Measurements from ENCODE around the gene RPL7A.

GRCh38 chr9:133321411-133321935 is 26.5 kb upstream of the RPL7A start:
- no peak for TF ChIP-seq MAX (IDR thresholded peaks at IDR 0.05)
- no peak for TF ChIP-seq RELA (CRISPR knock-in tag; IDR thresholded peaks at IDR 0.05)
- no peak for TF ChIP-seq SRSF4 (IDR thresholded peaks at IDR 0.05; ENCODE audit: low read depth, low read length, poor library complexity, severe bottlenecking)
- TF ChIP-seq ZNF331 (CRISPR knock-in tag; IDR thresholded peaks at IDR 0.05): no peak
- TF ChIP-seq ZNF138 (CRISPR knock-in tag; IDR thresholded peaks at IDR 0.05; ENCODE audit: low read depth): no peak
- no peak for TF ChIP-seq FOSL2 (CRISPR knock-in tag; IDR thresholded peaks at IDR 0.05)
- no peak for TF ChIP-seq ZNF652 (CRISPR knock-in tag; IDR thresholded peaks at IDR 0.05; ENCODE audit: borderline replicate concordance, low read depth)
- TF ChIP-seq RFX1 (IDR thresholded peaks at IDR 0.05): no peak
- TF ChIP-seq CTCF (CRISPR knock-in tag; IDR thresholded peaks at IDR 0.05): no peak
- no peak for TF ChIP-seq TAF1 (CRISPR knock-in tag; IDR thresholded peaks at IDR 0.05)
- no peak for TF ChIP-seq TCF7L2 (IDR thresholded peaks at IDR 0.05; ENCODE audit: low read depth, low read length)
- no peak for TF ChIP-seq GMEB2 (CRISPR knock-in tag; IDR thresholded peaks at IDR 0.05; ENCODE audit: low read depth)
- no peak for TF ChIP-seq ZNF777 (CRISPR knock-in tag; IDR thresholded peaks at IDR 0.05)
- TF ChIP-seq CREB3 (CRISPR knock-in tag; IDR thresholded peaks at IDR 0.05): no peak

Measured in HepG2 (cell line).